Colonic mucosa (tissue), 4 donors: Measurements from ENCODE around the gene GOLGB1. TPM values are rescaled to one million over a fixed set of nuclear protein-coding genes. Genes with fewer than 3 reads are reported as not detected.

Experiments used
- DNase-seq: peaks from one replicate; pipeline ENCODE4 v3.0.0-alpha.2; 2020
- H3K27ac ChIP-seq: fragments of 200-600 bp; one replicate; pipeline ENCODE4 v1.8.0; 2021
- H3K27me3 ChIP-seq: fragments of 200-600 bp; one replicate; pipeline ENCODE4 v1.8.0; 2021
- H3K36me3 ChIP-seq: fragments of 200-600 bp; one replicate; pipeline ENCODE4 v1.8.0; 2021
- H3K4me1 ChIP-seq: fragments of 200-600 bp; one replicate; pipeline ENCODE4 v1.8.0; 2021; ENCODE audit warnings: mild to moderate bottlenecking
- H3K4me3 ChIP-seq: fragments of 200-600 bp; one replicate; pipeline ENCODE4 v1.8.0; 2021
- H3K9ac ChIP-seq, 2 donors: one replicate each; pipeline ENCODE4 v1.7.0; 2013; ENCODE audit warnings: control low read depth in 2 of 2, low read depth in 2 of 2, low read length in 2 of 2
- H3K9me3 ChIP-seq: fragments of 200-600 bp; one replicate; pipeline ENCODE4 v1.8.0; 2021
- CTCF ChIP-seq: fragments of 200-600 bp; IDR thresholded peaks from one replicate; pipeline ENCODE4 v1.8.0; 2022; ENCODE audit warnings: antibody characterized with exemption, mild to moderate bottlenecking
- intact Hi-C: fragments of 100-400 bp; cut with DNase I; formaldehyde crosslinking; loops from one replicate; pipeline ENCODE4 v1.14.1; 2022
- total RNA-seq, 2 donors: library from RNA; stranded (reverse); fragmentation: NEBNext Ultra II Directional in 1 of 2; extraction: Animal tissue kit (Norgen Biotek cat#: 25700) in 1 of 2; gene quantifications; one replicate each; pipeline ENCODE4 v1.2.1, GENCODE V29; 2021
- donor health status: healthy.
- donor health status: DM: no; HTN: no; CAD: no.
- donor health status: DM: no; HTN: no; CAD: no.

Gene GOLGB1
- total RNA-seq, 2 donors from 2014 or later: 47.2 to 75.6 TPM

- Histone ChIP-seq H3K4me3 (no peak overlapping the region), H3K9ac (no peak overlapping the region), H3K4me1 (no peaks in the 10 kb centered on the region), H3K36me3 (peaks cover 26% of the 10 kb centered on the region), H3K27me3 (no peaks in the 10 kb centered on the region), H3K9me3 (no peaks in the 10 kb centered on the region), H3K27ac (no peak overlapping the region)
- intact Hi-C loops: no loop called here
- TF ChIP-seq CTCF: no peak
- no peak for DNase-seq
Observed at GRCh38 chr3:121718205-121718846, 31.2 kb downstream of the GOLGB1 start.

- Histone ChIP-seq H3K4me1 (no peaks in the 10 kb centered on the region), H3K36me3 (peaks cover 5% of the 10 kb centered on the region), H3K27me3 (no peaks in the 10 kb centered on the region), H3K9ac (no peak overlapping the region), H3K27ac (no peak overlapping the region), H3K4me3 (no peak overlapping the region), H3K9me3 (no peaks in the 10 kb centered on the region)
- no peak for TF ChIP-seq CTCF
- intact Hi-C loops: no loop called here
- DNase-seq: no peak
Observed at GRCh38 chr3:121710347-121710746, 39.2 kb downstream of the GOLGB1 start.

- Histone ChIP-seq H3K27me3 (no peaks in the 10 kb centered on the region), H3K9ac (no peak overlapping the region), H3K4me3 (no peak overlapping the region), H3K4me1 (no peaks in the 10 kb centered on the region), H3K27ac (no peak overlapping the region), H3K9me3 (no peaks in the 10 kb centered on the region), H3K36me3 (no peaks in the 10 kb centered on the region)
- DNase-seq: no peak
- TF ChIP-seq CTCF: no peak
- intact Hi-C loops: no loop called here
Observed at GRCh38 chr3:121707531-121708273, 41.8 kb downstream of the GOLGB1 start.

GRCh38 chr3:121705541-121705940 is 44.0 kb downstream of the GOLGB1 start:
- TF ChIP-seq CTCF: no peak
- Histone ChIP-seq H3K9ac (no peak overlapping the region), H3K27me3 (no peaks in the 10 kb centered on the region), H3K27ac (no peak overlapping the region), H3K9me3 (no peaks in the 10 kb centered on the region), H3K4me1 (no peaks in the 10 kb centered on the region), H3K4me3 (no peak overlapping the region), H3K36me3 (no peaks in the 10 kb centered on the region)
- intact Hi-C loops: no loop called here
- no peak for DNase-seq

- intact Hi-C loops: no loop called here
- H3K9ac ChIP-seq: no peak overlapping the region
- H3K36me3 ChIP-seq: no peaks in the 10 kb centered on the region
Observed at GRCh38 chr3:121703973-121704372, 45.6 kb downstream of the GOLGB1 start.

More at GRCh38 chr3:121703973-121704372, 45.6 kb downstream of the GOLGB1 start:
- TF ChIP-seq CTCF: no peak
- Histone ChIP-seq H3K27me3 (no peaks in the 10 kb centered on the region), H3K9me3 (no peaks in the 10 kb centered on the region), H3K4me1 (no peaks in the 10 kb centered on the region), H3K4me3 (no peak overlapping the region), H3K27ac (no peak overlapping the region)
- DNase-seq: no peak
